HG03196 (cell line): ENCODE measurements around the gene TMEM182.

Experiments used
- ATAC-seq: cut with Tn5 transposase; IDR thresholded peaks from one replicate; pipeline ENCODE4 v1.9.1; 2021; ENCODE audit not compliant: unreplicated experiment

The TMEM182 gene

GRCh38 chr2:102801098-102801718 lies 39.4 kb downstream of the TMEM182 start:
- no peak for ATAC-seq

DNA sequence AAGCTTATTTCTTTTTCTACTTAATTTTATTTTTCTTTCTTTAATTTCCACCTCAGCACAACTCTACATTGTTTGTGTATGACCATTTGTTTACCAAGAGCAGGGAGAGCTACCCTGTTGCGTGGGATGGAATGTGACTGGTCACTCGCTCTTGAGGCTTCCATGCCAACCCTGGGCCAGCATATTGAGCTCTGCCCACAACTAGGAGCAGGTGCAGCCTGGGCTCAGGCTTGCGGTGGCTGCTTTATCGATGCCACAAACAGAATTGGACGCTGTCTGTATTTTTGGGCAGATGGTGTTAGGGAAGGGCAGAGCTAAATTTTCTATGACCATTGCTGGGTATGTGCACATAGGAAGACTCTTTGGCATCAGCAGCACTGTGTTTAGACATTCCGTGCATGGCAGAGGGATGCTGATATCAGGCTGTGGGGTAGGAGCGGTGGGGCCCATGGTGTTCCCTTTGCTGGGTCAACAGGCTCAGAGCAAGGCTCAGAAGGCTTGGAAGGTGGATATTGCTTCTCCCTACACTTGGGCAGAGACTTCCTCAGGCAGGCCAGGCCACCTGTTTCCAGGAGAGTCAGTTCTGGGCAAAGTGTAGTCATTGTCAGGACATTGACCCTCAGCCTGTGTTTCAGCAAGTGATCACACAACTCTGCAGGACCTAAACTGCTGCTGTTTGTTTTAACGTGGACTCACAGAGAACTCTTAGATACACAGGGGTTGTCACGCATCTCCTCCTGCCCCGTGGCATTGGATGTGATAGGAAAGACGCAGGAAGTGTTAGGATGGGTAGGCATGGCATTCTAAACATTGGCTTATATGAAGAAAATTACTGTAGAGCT lies 40.2 kb downstream of the TMEM182 start:
- no peak for ATAC-seq

GRCh38 chr2:102803041-102803896 lies 41.4 kb downstream of the TMEM182 start:
- no peak for ATAC-seq

- no peak for ATAC-seq
These were observed 42.0 kb downstream of the TMEM182 start for GRCh38 chr2:102803897-102804217.

- no peak for ATAC-seq
These were observed 44.5 kb downstream of the TMEM182 start for GRCh38 chr2:102806250-102806837.

DNA sequence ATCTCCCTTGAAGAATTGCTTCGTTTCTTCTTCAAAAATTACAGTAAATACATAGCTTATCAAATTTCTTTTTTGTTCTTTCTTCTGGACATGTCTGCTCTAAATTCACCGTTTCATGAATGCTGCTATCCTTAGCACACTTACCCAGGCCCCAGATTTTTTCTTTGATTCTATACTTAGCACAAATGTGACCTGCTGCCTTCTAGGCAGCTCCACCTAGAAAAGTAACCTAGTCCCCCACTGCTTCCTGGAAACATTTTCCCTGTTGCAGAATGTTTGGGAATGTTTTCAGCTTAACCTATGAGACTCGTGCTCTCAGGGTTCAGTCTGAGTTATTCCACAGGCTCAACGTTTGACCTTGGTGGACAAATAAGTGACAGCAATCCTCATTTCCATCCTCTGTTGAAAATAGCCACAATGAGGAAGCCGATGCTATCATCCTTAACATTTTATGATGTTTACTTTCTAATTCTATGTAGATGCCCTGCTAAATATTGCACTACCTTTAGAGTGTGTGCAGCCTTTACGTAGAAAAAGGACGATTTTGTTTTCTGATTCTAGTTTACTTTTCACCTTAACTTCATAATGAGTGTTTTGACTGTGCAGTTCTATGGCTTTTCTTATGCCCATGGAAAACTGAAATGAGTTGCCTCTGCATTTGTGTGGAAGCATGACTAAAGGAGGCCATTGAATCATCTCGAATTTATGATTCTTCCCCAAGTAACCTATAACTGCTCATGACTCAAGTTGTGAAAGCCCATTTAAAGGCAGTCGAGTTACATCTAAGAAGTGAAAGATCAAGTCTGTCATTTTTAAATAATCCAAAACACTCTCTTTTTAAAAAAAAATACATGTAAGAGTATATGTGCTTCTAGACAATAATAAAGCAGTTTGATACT lies 47.7 kb downstream of the TMEM182 start:
- ATAC-seq, result no peak

GRCh38 chr2:102815285-102815684 lies 53.5 kb downstream of the TMEM182 start:
- no peak for ATAC-seq

GRCh38 chr2:102826904-102827303 lies 65.1 kb downstream of the TMEM182 start:
- ATAC-seq, result no peak

DNA sequence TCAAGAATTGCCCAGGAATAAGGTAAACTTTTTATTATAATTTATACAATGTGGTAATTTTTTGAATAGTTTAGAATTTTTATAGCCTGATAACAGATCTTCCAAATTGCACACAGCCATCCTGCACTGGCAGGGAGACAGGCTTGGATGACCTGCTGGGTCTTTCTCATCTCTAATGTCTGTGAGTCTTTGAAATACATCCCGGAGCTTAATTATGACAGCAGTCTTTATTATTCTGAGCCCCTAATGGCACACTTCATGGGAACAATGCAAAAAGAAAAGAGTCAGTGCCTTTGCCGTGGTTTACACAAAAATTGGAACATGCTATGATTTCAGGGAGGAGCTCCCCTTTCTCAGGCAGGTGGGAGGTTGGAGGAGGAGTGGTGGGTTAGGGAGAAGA lies 71.0 kb downstream of the TMEM182 start:
- ATAC-seq, result no peak

- ATAC-seq, result no peak
These were observed 72.9 kb downstream of the TMEM182 start for GRCh38 chr2:102834523-102835273.

DNA sequence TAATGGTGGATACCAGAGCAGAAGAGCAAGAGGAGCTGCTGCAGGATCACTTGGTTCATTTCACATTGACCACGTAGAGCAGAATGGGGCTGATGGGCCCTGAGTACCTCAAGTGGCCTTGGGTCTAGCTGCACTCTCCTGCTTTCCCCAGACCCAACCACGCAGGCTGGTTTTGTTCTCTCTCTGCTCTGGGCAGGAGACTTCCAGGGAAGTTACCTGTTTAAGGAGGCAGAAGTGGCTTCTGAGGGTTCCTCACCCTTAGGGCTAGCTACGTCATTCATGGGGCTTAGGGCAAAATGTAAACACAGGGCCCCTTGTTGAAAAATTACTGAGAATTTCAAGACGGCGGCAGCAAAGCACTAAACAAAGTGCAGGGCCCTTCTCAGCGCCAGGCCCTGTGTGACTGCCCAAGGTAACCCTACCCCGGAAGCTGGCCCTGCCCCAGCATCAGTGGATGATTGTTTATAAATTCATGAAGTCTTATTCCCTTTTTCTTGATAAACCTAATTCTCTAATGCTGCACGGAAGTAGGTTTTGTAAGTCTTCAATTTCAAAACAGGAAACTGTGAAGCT lies 75.9 kb downstream of the TMEM182 start:
- no peak for ATAC-seq

DNA sequence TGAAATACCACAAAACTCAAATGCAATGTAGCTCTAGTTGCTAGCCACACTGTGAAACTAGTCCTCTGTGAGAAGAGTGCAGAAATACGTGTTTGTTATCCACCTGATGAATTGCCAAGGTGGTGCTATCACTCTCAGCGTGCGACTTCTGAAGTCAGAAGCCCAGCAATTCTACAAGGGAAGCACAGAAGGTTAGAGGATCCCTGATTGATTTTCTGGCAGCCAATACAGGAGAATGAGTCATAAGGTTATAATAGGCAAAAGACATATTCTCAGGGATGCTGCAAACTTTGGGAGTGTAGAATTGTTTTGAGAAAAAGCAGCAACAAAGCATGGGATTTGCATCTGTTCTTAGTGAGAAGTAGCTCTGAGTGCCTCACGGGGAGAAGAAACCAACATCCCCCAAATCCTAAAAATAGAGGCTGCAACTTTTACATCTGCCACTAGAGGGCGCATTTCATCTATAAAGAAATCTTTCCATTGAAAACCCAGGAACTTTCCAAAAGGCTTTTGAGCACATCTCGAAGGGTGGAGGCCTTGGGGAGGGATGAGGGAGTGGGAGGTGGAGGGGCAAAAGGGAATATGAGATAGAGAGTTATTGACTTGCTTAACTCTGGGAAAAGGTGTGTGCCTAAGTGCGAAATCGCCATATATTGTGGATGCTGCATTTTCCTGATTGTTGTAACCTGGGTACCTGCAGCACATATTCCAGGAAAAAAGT lies 78.0 kb downstream of the TMEM182 start:
- no peak for ATAC-seq

GRCh38 chr2:102841107-102841840 lies 79.4 kb downstream of the TMEM182 start:
- no peak for ATAC-seq

DNA sequence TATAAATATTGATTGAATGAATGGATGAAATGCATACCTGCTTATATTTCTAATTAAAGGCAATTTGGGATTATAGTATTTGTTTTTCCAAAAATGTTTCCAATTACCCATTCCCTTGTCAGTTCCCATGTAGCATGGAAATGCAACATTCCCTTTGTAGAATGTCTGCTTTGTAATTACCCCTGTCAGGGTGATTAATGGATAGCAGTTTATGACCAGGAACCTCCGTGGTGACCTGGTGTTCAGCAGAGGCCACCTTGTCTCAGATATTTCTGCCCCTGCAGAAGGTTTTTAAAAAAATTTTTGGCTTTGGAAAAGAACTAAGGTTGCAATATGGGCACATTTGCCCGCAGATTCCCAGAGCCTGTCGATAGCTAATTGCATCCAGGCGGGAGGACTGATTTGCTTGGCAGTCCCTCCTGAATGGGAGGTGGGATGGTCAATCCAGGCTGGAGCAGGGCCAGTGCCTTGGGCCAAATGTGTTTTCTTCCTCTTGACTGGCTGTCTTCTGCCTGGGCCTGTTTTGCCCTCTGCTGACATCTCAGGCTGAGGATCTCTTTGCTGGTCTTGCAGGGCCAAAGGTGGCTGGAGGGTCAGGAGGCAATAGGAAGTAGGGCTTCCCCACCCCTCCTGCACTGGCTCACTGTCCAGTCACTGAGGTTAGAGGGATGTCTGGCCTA lies 82.1 kb downstream of the TMEM182 start:
- no peak for ATAC-seq

- no peak for ATAC-seq
These were observed 83.1 kb downstream of the TMEM182 start for GRCh38 chr2:102844911-102845310.

DNA sequence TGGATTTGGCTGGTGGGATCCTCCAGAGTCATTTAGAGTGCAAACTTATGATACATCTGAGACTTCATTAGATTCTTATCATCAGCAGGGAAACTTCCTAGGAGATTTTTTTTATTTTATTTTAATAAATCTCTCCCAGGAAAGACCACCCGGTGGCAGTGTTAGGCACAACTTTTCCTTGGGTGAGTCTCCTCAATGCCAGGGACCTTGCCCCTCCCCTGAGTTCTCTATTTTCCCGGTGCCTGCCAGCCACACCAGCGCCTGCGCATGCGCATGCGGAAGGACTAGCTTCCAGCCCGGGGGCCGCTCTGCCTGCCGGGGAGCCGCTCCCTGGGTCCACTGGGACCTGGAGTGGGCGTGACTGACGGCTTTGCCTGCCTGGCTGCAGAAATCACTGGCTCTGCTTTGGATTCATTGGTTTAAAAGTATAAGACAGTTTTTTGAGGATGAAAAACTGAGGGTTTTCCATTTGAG lies 86.6 kb downstream of the TMEM182 start:
- no peak for ATAC-seq

DNA sequence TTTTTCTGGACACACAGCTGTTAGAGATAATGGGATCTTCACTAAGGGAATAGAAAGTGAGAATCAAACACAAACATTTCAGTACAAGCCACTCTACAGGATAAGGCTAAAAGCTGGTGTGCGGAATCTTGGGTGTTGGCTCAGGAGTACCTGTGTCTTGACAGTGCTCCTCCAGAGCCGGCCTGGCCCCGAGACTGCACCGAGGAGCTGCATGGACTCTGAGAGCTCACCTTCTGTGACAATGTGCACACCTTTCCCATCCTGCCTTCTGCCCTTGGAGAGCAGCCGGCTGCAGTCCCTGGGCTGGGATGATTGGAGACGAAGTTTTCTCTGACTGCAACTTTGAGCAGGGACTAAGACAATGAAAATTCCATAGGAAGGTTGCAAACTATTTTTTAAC lies 89.1 kb downstream of the TMEM182 start:
- no peak for ATAC-seq
